GM19468 (cell line): ENCODE measurements around the gene ATG7.

Experiments used
- ATAC-seq: cut with Tn5 transposase; IDR thresholded peaks from one replicate; pipeline ENCODE4 v1.9.1; 2021; ENCODE audit warnings: mild to moderate bottlenecking, moderate library complexity, moderate number of reproducible peaks; ENCODE audit not compliant: unreplicated experiment; ENCODE audit errors: extremely low read depth

ATG7 gene

DNA sequence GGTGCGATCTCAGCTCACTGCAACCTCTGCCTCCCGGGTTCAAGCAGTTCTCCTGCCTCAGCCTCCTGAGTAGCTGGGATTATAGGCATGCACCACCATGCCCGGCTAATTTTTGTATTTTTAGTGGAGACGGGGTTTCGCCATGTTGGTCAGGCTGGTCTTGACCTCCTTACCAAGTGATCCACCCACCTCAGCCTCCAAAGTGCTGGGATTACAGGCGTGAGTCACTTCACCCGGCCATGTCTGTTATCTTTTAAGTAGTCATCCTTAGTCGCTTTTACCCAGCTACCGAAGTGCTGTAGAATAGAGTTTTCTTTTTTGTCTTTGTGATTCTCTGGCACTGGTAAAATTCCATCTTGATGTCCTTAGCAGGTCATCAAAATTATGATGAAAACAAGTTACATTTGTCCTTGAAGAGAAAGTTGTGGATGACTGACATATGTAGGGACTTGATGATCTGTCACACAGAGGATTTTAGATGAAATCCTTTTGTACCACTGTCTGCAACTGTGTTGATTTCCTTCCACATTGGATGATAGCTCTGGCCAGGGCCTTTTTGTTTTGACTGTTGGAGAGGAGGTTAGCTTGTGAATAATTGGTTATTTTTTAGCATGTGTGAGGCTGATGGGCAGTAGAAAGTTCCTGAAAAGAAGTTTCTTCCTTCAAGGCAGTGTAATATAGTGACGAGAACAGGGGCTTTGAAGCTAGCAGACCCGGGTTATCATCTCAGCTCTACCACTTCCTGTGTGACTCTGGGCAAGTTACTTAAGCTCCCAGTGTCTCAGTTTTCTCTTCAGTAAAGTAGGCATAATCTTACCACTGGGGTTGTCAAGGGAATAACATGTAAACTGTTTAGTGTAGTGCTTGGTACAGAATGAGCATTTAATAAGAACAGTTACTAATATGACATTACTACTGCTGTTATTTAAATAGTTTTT, 18.8 kb downstream of the ATG7 start:
- ATAC-seq: peak; percentile 40

DNA sequence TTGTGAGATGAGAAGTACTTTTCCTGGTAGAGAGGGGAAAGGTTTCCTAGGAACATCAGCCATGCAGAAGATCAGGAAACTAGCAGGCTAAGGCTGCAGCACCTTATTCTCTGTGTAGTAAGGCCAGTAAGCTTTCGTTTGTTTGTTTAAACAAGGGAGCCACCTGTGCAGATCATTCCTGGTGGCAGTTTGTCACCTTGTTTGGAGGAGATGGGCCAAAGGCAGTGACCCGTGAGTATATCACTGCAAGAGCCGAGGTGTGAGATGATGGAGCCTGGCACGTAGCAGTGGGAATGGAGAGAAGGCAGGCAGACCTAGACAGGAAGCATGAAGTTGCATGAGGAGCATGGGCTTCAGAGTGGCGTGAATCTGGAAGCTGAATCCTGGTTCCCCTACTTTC, 19.6 kb downstream of the ATG7 start:
- no peak for ATAC-seq

DNA sequence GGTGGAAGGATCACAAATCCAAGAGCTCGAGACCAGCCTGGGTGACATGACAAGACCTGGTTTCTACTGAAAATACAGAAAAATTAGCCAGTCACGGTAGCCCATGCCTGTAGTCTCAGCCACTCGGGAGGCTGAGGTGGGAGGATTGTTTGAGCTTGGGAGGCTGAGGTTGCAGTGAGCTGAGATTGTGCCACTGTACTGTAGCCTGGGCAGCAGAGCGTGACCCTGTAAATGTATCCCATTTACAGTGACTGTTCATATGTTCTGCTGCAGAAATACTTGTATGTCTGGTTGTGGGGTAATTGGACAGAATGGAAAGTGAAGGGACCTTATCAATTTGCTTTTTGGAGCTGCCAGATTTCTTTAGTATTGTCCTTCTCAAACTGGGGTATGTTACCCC, 24.9 kb downstream of the ATG7 start:
- no peak for ATAC-seq

DNA sequence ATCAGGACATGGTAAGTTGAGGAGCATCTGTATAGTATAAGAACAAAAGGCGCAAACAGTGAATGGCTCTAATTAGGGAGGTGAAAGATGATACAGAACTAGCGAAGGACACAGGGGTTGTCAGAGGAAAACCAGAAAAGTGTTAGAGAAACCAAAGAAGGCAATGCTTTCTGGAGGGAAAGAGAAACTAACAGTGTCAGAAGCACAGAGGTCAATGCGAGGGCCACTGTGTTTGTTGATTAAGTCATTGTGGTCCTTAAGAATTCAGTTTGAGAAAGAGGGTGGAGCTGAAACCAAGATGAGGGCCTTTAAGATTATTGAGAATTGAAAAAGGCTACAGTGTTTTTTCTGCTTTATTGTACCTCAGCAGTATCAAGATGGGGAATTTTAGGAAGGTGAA, 28.8 kb downstream of the ATG7 start:
- peak; percentile 67 for ATAC-seq

DNA sequence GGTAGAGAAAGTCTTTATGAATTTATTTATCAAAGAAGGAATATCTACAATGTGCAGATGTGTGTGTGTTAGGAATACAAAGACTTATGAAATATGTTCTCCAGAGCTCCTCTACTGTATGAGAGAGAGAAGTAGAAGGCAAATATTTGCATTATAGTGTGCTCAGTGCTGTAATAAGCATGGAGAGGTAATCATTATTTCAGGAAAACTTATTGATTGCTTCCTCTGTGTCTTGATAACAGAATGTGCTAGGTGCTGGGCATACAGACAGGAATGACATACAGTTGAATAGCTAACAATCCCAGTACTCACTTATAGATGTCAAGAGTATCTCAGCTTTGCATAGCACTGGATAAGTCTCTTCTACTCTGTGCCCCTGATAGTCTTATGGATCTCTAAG, 30.2 kb downstream of the ATG7 start:
- no peak for ATAC-seq

DNA sequence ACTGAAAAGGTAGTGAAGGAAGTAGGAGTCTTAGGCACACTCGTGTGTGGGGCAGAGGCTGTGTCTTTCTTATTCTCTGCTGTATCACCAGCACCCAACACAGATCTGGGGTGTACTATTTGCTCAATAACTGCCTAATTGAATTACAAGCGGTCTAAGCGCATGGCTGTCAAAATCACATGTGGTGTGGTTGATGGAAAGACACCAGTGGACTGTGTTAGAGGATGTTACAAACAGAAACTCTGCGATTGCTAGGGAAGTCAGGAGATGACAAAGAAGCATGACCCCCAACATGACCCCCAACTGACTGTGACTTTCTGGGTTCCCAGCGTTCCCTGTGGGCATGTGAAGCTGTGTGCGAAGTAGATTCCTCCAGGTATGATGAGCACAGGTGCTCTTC, 32.0 kb downstream of the ATG7 start:
- ATAC-seq: no peak

DNA sequence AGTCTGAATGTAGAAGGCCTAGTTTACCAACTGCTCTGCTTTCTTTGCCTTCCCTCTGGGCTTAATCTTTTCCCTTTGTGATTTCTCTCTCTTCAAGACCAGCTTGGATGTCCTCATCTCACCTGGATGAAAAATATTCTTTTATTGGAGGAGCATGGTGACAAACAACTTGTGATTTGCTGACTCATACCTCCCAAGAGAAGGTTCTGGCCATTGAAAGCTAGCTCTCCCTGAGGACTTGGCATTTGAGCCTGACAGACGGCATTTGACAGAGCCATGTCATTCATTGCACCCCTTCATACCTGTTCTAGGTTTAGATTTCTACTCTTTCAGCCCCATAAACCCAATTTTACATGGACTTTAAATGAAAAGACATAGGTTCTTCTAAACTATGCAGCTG, 33.3 kb downstream of the ATG7 start:
- no peak for ATAC-seq

DNA sequence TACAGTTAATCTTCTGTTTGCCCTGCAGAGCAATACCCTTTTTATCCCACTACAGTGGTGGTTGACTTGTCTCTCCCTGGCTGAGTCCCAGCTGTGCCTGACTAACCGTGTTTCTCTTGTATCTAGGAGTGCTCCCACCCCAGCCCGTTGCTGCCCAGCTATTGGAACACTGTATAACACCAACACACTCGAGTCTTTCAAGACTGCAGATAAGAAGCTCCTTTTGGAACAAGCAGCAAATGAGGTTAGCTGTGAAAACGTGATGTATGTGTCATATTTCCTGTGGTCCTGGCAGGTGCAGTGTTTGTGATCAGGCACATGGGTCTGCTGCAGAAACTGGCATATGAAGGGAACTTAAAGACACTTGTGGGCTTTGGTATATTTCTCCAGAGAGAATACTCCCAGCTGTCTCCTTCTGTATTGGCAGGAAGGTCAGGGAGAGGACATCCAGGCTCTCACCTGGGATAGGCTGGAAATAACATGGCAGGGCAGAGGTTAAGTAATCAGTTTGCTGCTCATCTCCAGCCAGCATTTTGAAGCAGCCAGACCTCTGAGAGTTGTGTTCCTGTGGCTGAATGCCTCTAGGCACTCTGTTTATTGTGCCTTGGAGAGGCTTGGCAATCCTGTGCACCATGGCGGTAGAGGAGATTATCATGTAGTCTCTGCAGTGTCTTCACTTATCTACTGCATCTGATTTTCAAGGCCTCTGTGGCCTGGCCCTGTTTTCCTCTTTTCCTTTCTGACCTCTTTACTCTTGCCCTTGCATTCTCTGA, 34.8 kb downstream of the ATG7 start:
- ATAC-seq: no peak

DNA sequence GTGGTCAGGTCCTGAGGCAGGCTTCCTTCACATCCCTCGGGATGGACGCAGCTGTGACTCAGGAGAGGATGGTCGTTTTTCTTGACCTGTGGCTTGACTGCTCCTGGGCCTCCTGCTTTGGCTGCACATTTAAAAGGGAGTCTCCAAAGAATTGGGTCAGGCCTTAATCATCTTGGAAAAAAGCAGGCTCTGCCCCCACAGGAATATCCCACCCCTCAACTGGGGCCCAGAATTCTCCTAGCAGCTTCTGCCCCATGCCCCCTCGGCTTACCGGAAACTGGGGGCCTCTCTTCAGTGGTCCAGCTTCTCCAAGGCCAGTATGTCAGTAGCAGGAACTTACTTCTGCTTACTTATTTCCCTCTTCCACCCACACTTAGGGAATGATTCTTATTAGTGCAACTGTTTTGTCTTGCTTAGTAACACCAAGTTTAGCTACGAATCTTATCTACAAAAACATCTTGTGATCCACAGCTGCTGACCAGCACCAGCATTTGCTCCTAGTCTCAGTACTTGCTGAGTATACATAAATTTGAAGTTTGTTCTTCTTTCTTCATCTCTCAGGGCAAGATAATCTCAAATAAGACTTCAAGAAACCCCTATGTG, 35.7 kb downstream of the ATG7 start:
- no peak for ATAC-seq

DNA sequence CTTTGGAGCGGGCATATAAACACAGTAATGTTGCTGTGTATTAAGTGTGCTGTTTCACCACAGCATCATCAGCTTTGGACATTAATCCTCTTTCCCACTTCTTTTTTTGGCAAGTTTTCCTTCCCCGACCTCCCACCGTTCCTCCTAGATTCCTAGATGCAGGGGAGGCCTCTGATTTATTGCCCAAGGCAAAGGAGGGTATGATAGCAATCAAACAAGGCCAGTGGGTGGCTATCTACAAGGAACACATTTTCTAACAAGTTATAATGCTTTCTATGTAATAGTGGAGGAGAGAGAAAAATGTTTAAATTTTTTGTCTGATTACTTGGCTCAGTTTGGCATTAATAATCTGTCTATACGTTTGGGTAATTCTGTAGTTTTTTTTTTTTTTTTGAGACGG, 38.1 kb downstream of the ATG7 start:
- no peak for ATAC-seq

DNA sequence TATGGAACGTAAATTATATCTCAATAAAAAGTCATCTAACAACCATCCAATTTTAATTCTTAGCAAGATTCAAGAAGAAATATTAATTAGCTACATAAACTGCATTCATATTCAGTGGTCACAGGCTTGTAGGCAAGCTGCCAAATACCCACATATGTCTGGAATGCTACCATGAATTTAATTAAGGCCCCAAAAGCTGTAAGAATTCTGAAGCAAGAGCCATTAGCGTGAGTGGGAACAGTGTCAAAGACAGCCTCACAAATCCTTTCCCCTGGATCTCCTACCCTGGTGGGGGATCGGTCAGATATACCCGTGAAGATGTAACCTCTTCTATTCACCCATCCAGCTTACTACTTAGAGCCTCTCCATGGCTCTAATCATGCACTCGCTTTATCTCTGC, 40.0 kb downstream of the ATG7 start:
- ATAC-seq: no peak

DNA sequence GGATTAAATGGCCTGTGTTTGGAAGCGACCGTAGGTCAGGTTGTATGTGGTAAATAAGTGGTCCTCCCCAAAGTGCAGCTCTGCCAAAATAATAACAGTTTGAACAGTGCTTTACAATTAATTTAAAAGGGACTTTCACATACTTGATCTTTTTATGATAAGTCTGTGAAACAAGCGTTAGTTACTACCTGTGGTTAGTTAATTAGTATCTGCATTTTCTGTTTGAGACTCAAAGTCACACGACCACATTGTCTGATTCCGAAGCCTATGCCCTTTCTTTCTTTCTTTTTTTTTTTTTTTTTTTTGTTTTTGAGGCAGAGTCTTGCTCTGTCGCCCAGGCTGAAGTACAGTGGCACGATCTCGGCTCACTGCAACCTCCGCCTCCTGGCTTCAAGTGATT, 45.1 kb downstream of the ATG7 start:
- ATAC-seq: no peak

DNA sequence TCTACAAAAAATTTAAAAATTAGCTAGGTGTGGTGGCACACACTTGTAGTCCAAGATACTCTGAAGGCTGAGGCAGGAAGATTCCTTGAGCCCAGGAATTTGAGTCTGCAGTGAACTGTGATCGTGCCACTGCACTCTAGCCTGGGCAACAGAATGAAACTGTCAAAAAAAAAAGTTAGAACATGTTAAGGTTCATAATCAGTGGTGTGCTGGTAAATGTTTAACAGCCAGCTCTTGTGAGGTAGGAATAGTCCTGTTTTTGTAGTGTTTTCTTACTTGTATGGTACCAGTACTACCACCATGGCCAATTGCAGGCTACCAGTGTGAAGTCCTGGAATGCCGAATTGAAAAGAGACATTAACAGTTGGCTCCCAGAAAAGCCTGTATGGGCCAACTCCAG, 50.7 kb downstream of the ATG7 start:
- ATAC-seq: no peak

DNA sequence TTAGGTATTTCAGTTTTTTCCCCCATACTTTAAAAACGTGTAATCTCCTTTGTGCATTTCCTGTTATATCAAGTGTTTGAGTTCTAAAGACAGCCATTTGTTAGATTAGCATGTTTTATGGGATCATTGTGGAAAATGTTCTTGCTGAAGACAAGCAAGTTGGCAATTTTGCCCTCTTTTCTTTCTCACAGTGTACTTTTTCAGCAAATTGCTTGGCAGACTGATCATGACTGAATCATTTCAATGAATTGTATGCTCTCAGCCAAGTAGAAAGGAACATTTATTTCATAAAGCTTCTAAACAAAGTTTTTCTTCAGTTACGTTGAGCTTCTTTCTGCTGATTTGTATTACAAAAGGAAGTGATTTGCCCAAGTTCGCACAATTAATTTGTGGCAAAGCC, 51.6 kb downstream of the ATG7 start:
- no peak for ATAC-seq

DNA sequence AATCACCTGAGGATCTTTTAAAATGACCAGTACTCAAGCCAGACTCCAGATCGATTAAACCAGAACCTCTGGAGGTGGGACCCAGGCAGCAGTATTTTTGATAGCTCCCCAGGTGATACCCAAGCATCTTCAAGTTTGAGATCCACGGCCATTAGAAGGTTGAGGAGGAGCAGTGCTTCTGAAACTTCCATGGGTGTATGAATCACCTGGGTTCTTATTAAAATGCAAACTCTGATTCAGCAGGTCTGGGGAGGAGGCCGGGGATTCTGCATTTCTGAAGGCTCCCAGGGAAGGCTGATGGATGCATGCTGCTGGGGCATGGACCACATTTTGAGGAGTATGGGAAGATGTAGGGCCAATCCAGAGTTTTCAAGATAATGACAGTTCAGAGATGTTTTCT, 55.4 kb downstream of the ATG7 start:
- ATAC-seq: no peak

DNA sequence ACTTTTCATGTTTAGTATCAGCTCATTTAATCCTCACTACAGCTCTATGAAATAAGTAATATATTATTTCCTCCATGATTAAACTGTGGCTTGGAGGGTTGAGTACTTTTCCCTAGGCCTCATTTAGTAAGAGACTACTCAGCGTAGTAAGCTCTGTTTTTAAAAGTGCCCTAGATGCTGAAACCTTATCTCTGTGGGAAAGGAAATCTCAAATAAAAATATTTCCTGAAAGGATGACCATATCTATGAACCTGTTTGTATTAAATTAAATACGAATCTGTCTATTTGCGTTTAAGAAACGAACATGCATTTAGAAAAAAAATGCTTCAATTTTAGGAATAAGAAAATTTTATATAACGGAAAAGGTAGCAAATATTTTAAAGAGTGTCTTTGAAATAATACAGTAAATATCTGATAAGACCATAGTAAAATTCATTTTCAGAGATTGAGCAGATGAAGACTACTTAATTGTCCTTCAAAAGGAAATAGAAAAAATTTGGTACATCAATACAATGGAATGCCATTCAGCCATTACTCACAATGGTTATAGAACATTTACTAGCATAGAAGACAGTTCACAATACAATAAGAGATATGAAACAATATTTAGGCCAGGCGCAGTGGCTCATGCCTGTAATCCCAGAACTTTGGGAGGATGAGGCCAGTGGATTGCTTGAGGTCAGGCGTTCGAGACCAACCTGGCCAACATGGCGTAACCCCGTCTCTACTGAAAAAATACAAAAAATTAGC, 56.2 kb downstream of the ATG7 start:
- no peak for ATAC-seq

DNA sequence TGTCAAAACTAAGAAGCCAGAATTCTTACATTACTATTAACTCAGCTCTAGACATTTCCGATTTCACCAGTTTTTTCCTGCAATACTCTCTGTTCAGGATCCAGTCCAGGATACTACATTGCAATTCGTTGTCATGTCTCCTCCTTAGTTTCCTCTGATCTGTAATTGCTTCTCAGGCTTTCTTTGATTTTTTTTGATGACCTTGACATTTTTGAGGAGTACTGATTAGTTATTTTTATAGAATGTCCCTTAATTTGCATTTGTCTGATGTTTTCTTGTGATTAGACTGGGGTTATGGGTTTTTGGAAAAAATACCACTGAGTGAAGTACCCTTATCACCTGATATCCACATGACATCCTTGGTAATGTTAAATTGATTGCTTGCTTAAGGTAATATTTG, 57.6 kb downstream of the ATG7 start:
- ATAC-seq: no peak

DNA sequence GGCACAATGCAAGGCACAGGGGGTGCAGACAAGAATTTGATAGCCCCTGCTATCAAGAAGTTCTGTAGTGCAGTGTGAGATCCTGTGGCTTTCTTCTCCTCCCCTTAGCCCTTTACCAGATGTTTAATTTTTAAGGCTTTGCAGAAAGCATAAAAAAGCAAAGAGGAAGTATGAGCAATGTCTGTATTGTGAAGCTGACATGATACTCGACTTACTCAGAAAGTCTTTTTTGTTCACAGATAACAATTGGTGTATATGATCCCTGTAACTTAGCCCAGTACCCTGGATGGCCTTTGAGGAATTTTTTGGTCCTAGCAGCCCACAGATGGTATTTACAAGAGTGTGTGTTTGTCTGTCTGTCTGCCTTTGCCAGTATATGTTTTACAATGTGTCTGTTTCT, 58.9 kb downstream of the ATG7 start:
- no peak for ATAC-seq

DNA sequence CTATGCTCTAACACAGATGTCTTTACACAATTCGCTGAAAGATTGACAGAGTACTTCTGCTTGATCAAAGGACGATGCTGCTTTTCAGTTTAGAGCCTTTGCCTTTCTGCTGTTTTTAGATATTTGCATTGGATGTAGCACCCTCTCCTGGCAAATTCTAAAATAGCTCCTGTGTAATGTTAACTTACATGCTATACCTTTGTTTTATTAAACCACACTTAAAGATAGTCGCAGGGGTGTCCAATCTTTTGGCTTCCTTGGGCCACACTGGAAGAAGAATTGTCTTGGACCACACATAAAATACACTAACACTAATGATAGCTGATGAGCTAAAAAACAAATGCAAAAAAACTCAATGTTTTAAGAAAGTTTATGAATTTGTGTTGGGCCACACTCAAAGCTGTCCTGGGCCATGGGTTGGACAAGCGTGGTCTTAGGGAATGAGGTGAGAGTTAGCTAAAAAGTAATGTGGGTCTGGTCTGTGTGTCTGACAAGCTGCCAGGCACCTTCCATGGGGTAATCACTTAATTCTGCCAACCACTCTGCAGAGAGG, 62.9 kb downstream of the ATG7 start:
- no peak for ATAC-seq

DNA sequence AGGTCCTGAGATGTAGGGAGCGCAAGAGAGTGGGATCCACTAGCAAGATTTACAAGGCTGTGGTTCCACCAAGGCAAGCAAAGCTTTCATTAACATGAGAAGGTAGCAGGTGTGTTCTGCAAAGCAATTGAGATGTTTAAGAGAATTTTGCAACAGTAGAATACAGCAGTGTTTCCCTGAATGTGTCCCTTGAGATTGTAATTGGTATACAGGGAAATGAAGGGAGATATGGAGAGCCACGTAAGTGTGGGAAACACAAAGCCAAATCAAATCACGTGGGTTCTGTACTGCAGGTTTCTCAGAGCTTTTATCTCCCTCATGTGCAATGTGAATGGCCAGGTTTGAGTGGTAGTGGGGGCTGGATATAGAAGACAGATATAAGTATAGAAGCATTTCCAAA, 67.3 kb downstream of the ATG7 start:
- no peak for ATAC-seq
